SKM-1 treated with dmso at 0.1 percent for 144 hours (cell line): ENCODE data around the gene SAA2.
"Not testable (repeated sequence)": the region's sequence is repeated elsewhere in the genome, so short reads cannot be mapped to it uniquely, and the experiment has no call there.

ENCODE experiments used
- DNase-seq: peaks from one replicate; lab custom pipeline; 2025; ENCODE audit not compliant: unreplicated experiment; lab: John Stamatoyannopoulos, UW

Gene SAA2

GRCh38 chr11:18253233-18253632, 4.8 kb upstream of the SAA2 start:
- no peak for DNase-seq

- not testable (repeated sequence) for DNase-seq
Observed at GRCh38 chr11:18247191-18247581, 1.3 kb downstream of the SAA2 start.

DNA sequence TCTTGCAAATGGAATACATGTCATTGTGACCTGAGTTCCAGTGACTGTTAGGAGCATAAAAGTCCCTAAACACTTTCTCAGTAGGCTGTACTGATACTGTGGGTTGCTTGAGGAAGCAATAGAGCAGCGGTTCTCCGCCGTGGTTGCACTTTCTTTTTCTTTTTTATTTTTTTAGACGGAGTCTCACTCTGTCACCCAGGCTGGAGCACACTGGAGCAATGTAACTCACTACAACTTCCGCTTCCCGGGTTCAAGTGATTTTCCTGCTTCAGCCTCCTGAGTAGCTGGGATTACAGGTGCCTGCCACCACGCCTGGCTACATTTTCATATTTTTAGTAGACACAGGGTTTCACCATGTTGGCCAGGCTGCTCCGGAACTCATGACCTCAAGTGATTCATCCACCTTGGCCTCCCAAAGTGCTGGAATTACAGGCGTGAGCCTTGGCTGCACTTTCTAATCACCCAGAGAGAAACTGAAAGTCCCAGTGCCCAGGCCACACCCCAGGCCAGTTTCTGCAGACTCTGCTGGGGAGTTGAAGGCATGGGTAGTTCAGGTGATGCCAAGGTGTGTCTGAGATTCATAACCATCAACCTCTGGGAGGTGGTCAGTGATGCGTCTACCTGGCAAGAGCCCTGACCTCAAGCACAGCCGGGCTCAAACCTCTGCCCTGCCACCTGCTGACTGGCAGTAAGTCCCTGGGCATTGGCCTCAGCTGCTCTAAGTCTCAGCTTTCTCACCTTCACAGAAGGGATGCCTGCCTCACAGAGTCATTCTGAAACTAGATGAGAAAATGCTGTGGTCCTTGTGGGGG, 1.9 kb downstream of the SAA2 start:
- DNase-seq = not testable (repeated sequence)

DNA sequence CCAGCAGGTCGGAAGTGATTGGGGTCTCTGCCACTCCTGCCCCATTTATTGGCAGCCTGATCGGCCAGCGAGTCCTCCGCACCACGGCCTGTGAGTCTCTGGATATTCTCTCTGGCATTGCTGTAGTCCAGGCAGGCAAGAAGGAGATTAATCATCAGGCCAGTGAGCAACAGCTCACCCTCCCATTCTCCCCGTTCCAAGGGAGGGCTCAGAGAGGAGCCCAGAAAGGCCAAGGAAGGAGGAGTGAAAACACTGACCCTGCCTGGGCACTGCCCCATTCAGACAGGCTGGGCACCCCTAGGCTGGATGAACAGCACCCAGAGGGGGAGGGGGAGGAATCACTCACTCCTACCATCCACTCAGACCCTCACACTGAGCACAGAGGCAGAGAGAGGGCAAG, 3.1 kb downstream of the SAA2 start:
- no peak for DNase-seq

GRCh38 chr11:18243783-18244362, 4.6 kb downstream of the SAA2 start:
- DNase-seq = peak; percentile 63

- no peak for DNase-seq
Observed at GRCh38 chr11:18239655-18240054, 8.8 kb downstream of the SAA2 start.

- no peak for DNase-seq
Observed at GRCh38 chr11:18236664-18237356, 11.7 kb downstream of the SAA2 start, which contains the start of gene SAA4. SAA4 (minus strand) TSS chr11:18236802; CDS start chr11:18235926, 876 bp downstream.

GRCh38 chr11:18235394-18236334, 12.8 kb downstream of the SAA2 start:
- DNase-seq = no peak

GRCh38 chr11:18233912-18234311, 14.6 kb downstream of the SAA2 start:
- no peak for DNase-seq

GRCh38 chr11:18230859-18231258, 17.6 kb downstream of the SAA2 start:
- DNase-seq = no peak

DNA sequence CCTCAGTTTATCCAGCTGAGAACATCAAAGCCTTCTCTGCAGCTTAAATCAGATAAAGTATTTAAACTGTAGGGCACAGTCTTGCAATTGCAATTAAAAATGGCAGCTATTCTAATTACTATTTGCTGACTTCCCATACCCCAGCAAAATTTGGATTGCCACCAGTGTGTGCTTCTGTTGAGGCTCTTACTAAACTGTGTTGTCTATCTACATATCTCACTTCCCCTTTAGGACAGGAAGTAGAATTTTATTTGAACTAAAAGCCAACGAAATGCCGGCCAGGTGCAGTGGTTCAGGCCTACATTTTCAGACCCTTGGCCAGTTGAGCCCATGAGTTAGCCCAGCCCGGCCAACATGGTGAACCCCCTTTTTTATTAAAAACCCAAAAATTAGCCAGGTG, 19.0 kb downstream of the SAA2 start:
- peak; percentile 2 for DNase-seq

- no peak for DNase-seq
Observed at GRCh38 chr11:18225913-18226312, 22.6 kb downstream of the SAA2 start.

- DNase-seq = no peak
Observed at GRCh38 chr11:18223591-18224387, 24.7 kb downstream of the SAA2 start.

DNA sequence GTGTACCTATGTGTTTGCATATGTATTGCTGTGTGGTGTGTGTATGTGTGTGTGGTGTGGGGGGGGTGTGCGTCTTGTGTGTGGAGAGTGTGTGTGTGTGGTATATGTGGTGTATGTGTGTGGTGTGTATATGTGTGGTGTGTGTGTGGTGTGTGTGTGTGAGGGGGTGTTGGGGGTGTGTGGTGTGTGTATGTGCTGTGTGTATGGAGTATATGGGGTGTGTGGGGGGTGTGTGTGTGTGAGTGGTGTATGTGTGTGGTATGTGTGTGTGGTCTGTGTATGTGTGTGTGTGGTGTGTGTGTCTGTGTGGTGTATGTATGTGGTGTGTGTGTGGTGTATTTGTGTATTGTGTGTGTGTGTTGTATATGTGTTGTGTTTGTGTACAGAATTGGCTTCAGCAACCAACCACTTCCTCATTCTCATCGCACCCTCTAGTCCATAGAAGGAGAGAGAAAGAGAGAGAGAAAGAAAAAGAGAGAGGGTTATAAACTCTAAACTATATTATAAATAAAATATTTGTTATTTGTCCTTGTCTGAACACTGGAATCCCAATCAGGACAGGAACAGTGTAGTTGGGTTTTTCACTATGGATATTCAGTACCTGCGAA, 25.6 kb downstream of the SAA2 start:
- DNase-seq = no peak

- no peak for DNase-seq
Observed at GRCh38 chr11:18221274-18221876, 27.1 kb downstream of the SAA2 start.

GRCh38 chr11:18209058-18209457, 39.4 kb downstream of the SAA2 start:
- no peak for DNase-seq

- no peak for DNase-seq
Observed at GRCh38 chr11:18204771-18205170, 43.7 kb downstream of the SAA2 start.

- DNase-seq = no peak
Observed at GRCh38 chr11:18204220-18204619, 44.2 kb downstream of the SAA2 start.

GRCh38 chr11:18203723-18204122, 44.7 kb downstream of the SAA2 start:
- no peak for DNase-seq
